HFFc6 (cell line): Measurements from ENCODE around the gene FCAMR. TPM values are rescaled to one million over a fixed set of nuclear protein-coding genes. Genes with fewer than 3 reads are reported as not detected.
A peak's percentile ranks its signal among the peaks of the same experiment; 100 is the strongest.

ENCODE experiments used
- DNase-seq: peaks from one replicate; pipeline ENCODE4 v3.0.0-alpha.2; 2018
- H3K27ac Mint-ChIP-seq: 2 replicates; pipeline ENCODE4 v1.8.0; 2020; ENCODE audit warnings: mild to moderate bottlenecking, mixed read lengths
- H3K27me3 Mint-ChIP-seq: 2 replicates; pipeline ENCODE4 v1.8.0; 2021; ENCODE audit warnings: mild to moderate bottlenecking, moderate library complexity, mixed read lengths; ENCODE audit not compliant: insufficient read depth
- H3K36me3 Mint-ChIP-seq: 2 replicates; pipeline ENCODE4 v1.8.0; 2021; ENCODE audit warnings: low read depth, mixed read lengths
- H3K4me1 Mint-ChIP-seq: 2 replicates; pipeline ENCODE4 v1.8.0; 2020; ENCODE audit warnings: low read depth, mixed read lengths
- H3K4me3 Mint-ChIP-seq: 2 replicates; pipeline ENCODE4 v1.8.0; 2020; ENCODE audit warnings: mild to moderate bottlenecking, moderate library complexity, mixed read lengths
- H3K9me3 Mint-ChIP-seq: 2 replicates; pipeline ENCODE4 v1.8.0; 2020; ENCODE audit warnings: mild to moderate bottlenecking, mixed read lengths
- total RNA-seq, 6 experiments: library from RNA; stranded (reverse); fragmentation: NEBNext Ultra II Directional; extraction: Animal tissue kit (Norgen Biotek cat#: 25700); gene quantifications; 2 replicates in 1 of 6; 3 replicates in 5 of 6; pipeline ENCODE4 v1.2.3, GENCODE V29; 2021
- TF ChIP-seq, protein P1 (sequence below): fragments of 200-600 bp; sonication (generic); IDR thresholded peaks from 2 replicates; pipeline ENCODE4 v1.5.0; 2021; ENCODE audit warnings: antibody characterized with exemption, mild to moderate bottlenecking

The FCAMR gene
- total RNA-seq, 6 experiments from 2014 or later = not detected

DNA sequence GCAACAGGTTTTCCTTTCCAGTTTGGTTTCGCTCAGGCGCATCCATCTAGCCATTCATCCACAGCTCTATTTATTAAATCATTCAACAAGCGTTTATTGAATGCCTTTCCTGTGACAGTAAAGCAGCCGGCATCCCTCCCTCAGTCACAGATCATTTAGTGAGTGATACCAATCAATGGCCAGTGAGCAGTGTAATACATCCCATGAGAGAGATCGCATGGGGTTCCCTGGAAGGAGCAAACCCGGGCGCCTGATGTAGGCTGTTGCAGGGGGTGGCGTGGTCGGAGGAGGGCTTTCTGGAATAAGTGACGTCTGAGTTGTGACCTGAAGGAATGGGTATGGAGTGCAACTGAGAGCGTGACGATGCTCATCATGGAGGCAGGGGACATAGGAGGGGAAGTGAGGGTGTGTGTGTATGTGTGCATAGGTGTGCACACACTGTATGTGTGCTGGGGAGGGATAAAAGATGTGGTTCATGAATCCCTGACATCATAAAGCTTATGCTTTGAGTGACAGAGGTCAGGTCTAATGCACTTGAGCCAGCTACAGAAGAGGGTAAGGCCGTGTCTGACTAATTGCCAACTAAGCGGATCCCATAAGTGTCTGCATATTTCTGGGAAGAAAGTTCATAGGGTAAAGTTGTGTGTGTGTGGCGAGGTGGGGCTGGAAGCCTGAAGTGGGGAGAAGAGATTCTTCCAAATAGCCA is 55.1 kb downstream of the FCAMR start:
- H3K9me3 Mint-ChIP-seq = no peaks in the 10 kb centered on the region
- TF ChIP-seq, protein P1, sequence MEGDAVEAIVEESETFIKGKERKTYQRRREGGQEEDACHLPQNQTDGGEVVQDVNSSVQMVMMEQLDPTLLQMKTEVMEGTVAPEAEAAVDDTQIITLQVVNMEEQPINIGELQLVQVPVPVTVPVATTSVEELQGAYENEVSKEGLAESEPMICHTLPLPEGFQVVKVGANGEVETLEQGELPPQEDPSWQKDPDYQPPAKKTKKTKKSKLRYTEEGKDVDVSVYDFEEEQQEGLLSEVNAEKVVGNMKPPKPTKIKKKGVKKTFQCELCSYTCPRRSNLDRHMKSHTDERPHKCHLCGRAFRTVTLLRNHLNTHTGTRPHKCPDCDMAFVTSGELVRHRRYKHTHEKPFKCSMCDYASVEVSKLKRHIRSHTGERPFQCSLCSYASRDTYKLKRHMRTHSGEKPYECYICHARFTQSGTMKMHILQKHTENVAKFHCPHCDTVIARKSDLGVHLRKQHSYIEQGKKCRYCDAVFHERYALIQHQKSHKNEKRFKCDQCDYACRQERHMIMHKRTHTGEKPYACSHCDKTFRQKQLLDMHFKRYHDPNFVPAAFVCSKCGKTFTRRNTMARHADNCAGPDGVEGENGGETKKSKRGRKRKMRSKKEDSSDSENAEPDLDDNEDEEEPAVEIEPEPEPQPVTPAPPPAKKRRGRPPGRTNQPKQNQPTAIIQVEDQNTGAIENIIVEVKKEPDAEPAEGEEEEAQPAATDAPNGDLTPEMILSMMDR = no peak
- H3K36me3 Mint-ChIP-seq = no peaks in the 10 kb centered on the region
- H3K4me3 Mint-ChIP-seq = no peak overlapping the region
- no peak for DNase-seq
- peaks cover 4% of the 10 kb centered on the region for H3K4me1 Mint-ChIP-seq
- no peak overlapping the region for H3K27ac Mint-ChIP-seq
- H3K27me3 Mint-ChIP-seq = peaks cover 15% of the 10 kb centered on the region

DNA sequence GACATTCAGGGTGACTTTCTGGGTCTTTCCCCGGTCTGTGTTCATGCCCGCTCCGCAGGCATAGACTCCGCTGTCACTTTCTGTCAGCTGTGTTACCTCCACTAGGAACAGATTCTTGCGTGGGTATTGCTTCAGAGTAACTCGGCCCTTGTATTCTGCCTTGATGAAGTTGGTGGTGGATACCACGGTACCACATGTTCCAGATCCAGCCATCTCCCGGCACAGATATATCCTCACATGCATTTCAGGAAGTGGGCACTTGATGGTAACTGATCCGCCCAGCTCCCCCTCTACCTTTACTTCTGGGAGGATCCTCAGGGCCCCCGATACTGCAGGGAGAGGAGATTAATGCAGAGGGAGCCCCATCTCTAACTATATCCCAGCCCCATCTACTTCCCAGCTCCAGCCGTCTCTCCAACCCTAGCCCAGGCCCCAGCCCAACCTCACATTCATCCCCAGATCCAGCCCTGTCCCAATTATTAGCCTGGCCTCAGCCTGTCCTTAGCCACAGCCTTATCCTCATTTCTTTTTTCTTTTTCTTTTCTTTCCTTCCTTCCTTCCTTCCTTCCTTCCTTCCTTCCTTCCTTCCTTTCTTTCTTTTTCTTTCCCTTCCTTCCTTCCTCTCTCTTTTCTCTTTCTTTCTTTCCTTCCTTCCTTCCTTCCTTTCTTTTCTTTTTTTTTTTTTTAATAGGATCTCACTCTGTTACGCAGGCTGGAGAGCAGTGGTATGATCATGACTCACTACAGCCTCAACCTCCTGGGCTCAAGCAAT is 56.3 kb downstream of the FCAMR start:
- peaks cover 4% of the 10 kb centered on the region for H3K4me1 Mint-ChIP-seq
- H3K27me3 Mint-ChIP-seq = peaks cover 12% of the 10 kb centered on the region
- DNase-seq = no peak
- no peak overlapping the region for H3K27ac Mint-ChIP-seq
- no peaks in the 10 kb centered on the region for H3K9me3 Mint-ChIP-seq
- TF ChIP-seq, protein P1 = no peak
- no peak overlapping the region for H3K4me3 Mint-ChIP-seq
- H3K36me3 Mint-ChIP-seq = no peaks in the 10 kb centered on the region

DNA sequence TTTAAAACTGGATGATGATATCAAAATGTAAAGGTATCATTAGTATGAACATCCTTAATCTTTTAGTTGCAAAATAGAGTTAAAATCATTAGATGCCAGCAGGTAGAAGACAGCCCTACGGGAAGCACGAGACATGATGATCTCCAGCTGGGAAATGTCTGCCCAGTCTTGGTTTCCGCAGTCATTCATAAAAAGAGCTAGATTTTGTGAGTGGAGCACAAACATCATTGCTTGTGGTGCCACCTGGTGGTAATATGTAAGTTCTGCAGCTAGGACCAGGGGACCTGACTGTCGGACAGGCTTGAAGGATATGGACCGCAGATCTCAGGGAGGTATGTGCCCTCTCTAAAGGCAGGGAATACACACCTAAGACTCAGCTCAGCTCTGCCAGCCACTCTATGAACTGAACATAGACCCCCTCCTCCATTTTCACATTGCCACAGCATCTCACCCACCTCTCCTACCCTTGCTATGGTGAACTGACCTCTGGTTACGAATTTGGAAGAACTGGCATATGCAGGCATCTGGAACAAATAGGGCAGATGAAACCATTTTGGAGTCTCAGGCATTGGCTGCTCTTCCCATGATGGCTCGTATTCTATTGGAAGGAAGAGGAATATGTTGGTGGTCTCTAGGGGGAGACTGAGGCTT is 57.7 kb downstream of the FCAMR start:
- no peaks in the 10 kb centered on the region for H3K9me3 Mint-ChIP-seq
- DNase-seq = peak; percentile 76
- H3K27ac Mint-ChIP-seq = no peak overlapping the region
- H3K27me3 Mint-ChIP-seq = peaks cover 10% of the 10 kb centered on the region
- no peaks in the 10 kb centered on the region for H3K36me3 Mint-ChIP-seq
- H3K4me3 Mint-ChIP-seq = no peak overlapping the region
- H3K4me1 Mint-ChIP-seq = peaks cover 11% of the 10 kb centered on the region
- TF ChIP-seq, protein P1 = peak; percentile 95

DNA sequence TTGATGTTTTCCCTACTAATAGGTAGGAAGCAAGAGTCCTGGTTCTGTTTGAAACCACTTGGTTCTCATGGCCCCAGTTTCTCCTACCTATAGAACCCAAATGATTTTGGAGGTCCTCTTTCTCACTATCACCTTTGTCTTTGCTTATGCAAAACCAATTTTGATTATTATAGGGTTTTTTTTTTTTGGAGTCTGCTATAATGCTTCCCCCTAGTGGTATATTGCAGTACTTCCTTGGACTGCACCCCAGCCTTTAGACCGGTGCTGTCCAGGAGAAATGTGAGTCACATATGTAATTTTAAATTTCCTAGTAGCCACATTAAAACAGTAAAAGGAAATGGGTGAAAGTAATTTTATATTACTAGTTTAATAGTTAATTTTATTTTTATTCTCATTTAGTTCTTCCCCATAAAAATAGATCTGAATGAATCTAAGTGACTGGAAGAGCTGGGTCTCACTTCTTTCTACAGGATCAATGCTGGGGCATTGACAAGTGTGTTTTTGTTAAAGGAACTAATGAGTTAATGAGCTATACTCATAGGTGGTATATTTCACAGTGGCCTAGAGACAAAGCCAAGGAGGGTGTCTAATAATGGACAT is 59.1 kb downstream of the FCAMR start:
- DNase-seq = peak; percentile 59
- peaks cover 5% of the 10 kb centered on the region; the same call in 1 of the 2 replicates for H3K36me3 Mint-ChIP-seq
- peaks cover 18% of the 10 kb centered on the region for H3K4me1 Mint-ChIP-seq
- TF ChIP-seq, protein P1 = peak; percentile 97
- peaks cover 6% of the 10 kb centered on the region for H3K27me3 Mint-ChIP-seq
- H3K9me3 Mint-ChIP-seq = no peaks in the 10 kb centered on the region
- H3K4me3 Mint-ChIP-seq = no peak overlapping the region
- no peak overlapping the region for H3K27ac Mint-ChIP-seq

DNA sequence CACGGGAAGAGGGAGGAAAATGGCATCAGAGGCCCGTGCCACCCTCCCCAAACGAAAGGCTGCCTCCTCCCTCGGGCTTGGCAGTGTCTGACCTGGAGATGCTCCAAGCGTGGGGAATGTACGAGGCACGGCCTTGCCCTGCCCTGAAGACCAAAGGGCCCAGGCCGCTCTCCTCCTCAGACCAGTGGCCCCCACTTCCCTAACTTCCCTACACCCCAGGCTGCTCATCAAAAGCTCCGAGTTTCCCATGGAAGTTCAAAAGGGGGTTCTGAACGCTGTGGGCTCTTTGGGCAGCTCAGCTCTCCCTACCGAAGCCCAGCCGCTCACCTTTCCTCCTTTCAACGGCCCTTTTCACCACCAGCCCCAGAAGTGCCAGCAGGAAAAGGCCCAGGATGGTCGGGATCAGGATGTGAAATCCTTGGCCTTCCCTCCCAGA is 60.4 kb downstream of the FCAMR start:
- H3K27ac Mint-ChIP-seq = no peak overlapping the region
- peaks cover 30% of the 10 kb centered on the region for H3K4me1 Mint-ChIP-seq
- H3K36me3 Mint-ChIP-seq = peaks cover 11% of the 10 kb centered on the region
- H3K9me3 Mint-ChIP-seq = no peaks in the 10 kb centered on the region
- no peak for DNase-seq
- H3K4me3 Mint-ChIP-seq = peak overlapping the region; percentile 37
- TF ChIP-seq, protein P1 = no peak
- H3K27me3 Mint-ChIP-seq = peaks cover 6% of the 10 kb centered on the region
